HG03571 (cell line): Measurements from ENCODE around the gene NUMBL.

Source experiments
- ATAC-seq: cut with Tn5 transposase; IDR thresholded peaks from one replicate; pipeline ENCODE4 v1.9.1; 2021; ENCODE audit not compliant: unreplicated experiment

Gene NUMBL

GRCh38 chr19:40691421-40692211, 1.2 kb upstream of the NUMBL start:
- no peak for ATAC-seq

GRCh38 chr19:40690693-40691420, 406 bp upstream of the NUMBL start:
- no peak for ATAC-seq

- ATAC-seq = no peak
Measured at GRCh38 chr19:40689339-40690049, 957 bp downstream of the NUMBL start.

GRCh38 chr19:40688987-40689338, 1.5 kb downstream of the NUMBL start:
- no peak for ATAC-seq

DNA sequence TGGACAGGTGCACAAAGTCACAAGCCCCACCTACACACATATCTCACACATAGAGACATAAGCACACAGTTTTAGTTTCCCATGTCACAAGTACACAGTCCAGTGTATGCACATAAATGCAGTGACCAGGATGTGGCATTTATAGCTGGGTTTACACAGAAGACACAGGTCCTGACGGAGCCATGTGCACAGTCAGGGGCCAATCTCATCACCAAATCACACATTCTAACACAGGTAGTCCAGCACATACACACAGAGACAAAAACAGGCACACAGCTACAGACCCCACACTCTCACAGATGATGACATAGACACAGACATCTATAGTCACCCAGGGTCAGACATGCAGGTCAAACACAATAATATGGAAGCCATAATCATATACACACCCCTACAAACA, 2.1 kb downstream of the NUMBL start:
- no peak for ATAC-seq

GRCh38 chr19:40687525-40688016, 2.9 kb downstream of the NUMBL start:
- no peak for ATAC-seq

DNA sequence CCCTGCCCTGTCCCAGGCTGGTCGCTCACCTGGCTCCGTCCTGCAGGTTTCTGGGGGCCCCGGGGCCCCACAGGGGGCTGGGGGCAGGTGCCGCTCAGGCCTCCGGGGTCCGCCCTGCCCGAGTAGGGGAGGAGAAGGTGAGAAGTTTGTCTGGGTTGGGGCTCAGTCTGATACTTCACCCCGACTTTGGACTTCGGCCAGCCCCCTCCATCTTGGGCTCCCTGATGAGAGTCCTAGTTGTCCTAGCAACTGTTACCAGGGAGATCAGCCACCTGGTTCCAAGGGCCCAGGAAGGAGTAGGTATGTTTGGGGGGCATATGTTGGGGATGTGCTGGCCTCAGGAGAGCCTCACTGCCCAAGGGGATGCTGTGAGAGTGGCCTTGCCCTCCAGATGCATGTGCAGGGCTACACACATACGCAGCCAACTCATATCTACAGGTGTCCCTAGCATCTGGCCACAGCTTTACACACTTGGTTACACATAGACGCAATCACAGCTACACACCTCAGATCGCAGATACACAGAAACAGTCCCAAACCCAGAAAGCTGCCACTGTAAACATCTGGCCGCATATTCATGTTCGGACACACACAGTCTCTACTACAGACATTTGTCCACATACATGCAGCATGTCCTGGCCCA, 3.4 kb downstream of the NUMBL start:
- no peak for ATAC-seq

- no peak for ATAC-seq
Measured at GRCh38 chr19:40685563-40685962, 4.9 kb downstream of the NUMBL start.

GRCh38 chr19:40685016-40685526, 5.4 kb downstream of the NUMBL start:
- no peak for ATAC-seq

GRCh38 chr19:40684280-40684679, 6.2 kb downstream of the NUMBL start:
- no peak for ATAC-seq

GRCh38 chr19:40683437-40683836, 7.0 kb downstream of the NUMBL start:
- no peak for ATAC-seq

- ATAC-seq = no peak
Measured at GRCh38 chr19:40682431-40682964, 8.0 kb downstream of the NUMBL start.

GRCh38 chr19:40681039-40681438, 9.4 kb downstream of the NUMBL start:
- ATAC-seq = no peak

DNA sequence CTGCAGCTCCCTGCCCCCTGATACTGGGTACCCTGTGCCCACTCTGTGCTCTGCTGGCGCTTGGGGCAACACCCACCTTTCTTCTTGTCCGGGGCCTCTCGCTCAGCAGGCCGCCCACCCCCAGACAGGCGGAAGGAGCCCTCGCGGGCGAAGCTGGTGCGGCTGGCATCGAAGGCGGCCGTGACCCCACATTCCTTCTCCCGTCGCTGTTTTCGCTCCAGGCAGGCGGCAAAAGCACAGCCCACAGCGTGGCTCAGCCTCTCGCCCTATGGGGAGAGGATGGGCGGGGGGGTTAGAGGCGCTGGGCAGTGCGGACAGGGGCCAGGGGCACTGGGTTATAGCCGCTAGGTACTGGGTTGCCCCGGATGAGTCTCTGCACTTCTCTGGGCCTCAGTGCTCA, 13.3 kb downstream of the NUMBL start:
- ATAC-seq = no peak

DNA sequence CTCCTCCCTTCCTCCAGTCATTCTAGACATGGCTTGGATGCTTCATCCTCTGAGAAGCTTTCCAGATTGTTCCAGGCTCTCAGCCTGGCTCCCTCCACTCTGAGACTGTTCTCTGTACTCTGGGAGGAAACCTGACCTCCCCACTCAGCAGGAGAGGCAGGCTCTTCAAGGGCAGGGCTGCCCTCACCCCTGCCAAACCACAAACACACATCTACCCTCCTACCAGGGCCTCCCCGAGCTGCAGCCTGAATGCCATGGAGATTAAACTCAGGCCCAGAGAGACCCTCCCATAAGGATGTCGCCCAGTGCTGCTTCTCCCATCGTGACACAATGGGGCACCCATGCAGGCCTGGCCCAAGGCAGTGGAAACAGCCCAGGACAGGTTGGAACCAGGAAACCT, 16.2 kb downstream of the NUMBL start:
- no peak for ATAC-seq

DNA sequence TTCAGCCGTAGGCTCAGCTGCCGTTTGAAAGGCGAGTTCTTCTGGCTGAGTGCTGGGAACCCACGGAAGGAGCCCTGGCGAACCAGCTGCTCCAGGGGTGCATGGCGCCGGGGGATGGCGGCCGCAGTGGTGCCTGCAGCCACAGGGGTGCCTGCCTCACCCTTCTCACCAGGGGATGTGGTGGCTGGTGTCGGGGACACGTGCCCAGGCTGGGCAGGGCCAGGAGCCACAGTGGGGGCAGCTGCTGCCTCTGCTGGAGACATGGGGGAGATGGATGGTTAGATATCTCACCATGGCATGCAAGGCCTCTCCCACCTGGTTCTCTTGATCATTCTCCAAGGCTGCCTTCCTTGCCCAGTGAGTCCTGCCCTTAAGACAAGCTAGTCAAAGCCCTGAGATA, 17.1 kb downstream of the NUMBL start:
- no peak for ATAC-seq

- no peak for ATAC-seq
Measured at GRCh38 chr19:40672573-40673299, 17.7 kb downstream of the NUMBL start.

GRCh38 chr19:40672038-40672437, 18.4 kb downstream of the NUMBL start:
- ATAC-seq = no peak

GRCh38 chr19:40671404-40671803, 19.0 kb downstream of the NUMBL start:
- no peak for ATAC-seq

- no peak for ATAC-seq
Measured at GRCh38 chr19:40668991-40669614, 21.3 kb downstream of the NUMBL start.
